ENCODE data around the gene CCDC85C.

GRCh38 chr14:99564256-99564925 lies 39.6 kb downstream of the CCDC85C start:
- TF ChIP-seq, protein P1, sequence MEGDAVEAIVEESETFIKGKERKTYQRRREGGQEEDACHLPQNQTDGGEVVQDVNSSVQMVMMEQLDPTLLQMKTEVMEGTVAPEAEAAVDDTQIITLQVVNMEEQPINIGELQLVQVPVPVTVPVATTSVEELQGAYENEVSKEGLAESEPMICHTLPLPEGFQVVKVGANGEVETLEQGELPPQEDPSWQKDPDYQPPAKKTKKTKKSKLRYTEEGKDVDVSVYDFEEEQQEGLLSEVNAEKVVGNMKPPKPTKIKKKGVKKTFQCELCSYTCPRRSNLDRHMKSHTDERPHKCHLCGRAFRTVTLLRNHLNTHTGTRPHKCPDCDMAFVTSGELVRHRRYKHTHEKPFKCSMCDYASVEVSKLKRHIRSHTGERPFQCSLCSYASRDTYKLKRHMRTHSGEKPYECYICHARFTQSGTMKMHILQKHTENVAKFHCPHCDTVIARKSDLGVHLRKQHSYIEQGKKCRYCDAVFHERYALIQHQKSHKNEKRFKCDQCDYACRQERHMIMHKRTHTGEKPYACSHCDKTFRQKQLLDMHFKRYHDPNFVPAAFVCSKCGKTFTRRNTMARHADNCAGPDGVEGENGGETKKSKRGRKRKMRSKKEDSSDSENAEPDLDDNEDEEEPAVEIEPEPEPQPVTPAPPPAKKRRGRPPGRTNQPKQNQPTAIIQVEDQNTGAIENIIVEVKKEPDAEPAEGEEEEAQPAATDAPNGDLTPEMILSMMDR (conservative IDR thresholded peaks at IDR 0.05; ENCODE audit: low read depth, low read length): no peak
- TF ChIP-seq EZH2 (IDR thresholded peaks at IDR 0.05; ENCODE audit: low read length, unreplicated experiment) (no peak), EZH2phosphoT487 (IDR thresholded peaks at IDR 0.05; ENCODE audit: borderline replicate concordance, low read length) (no peak)

Data from PC-3 (cell line).